RPMI8226 (cell line): ENCODE data around the gene ETNK1.
"Not testable (repeated sequence)": the region's sequence is repeated elsewhere in the genome, so short reads cannot be mapped to it uniquely, and the experiment has no call there.

Experiments used
- DNase-seq: peaks from one replicate; pipeline ENCODE4 v3.0.0-alpha.2; 2015

Gene ETNK1

GRCh38 chr12:22624870-22625761, at the start of gene ETNK1:
Gene ETNK1 (plus strand): TSS chr12:22625171. CDS start chr12:22625431, 260 bp downstream.
- DNase-seq: peak; percentile 90

GRCh38 chr12:22576065-22576464, 48.9 kb upstream of the ETNK1 start:
- no peak for DNase-seq

GRCh38 chr12:22576473-22576872, 48.5 kb upstream of the ETNK1 start:
- no peak for DNase-seq

- no peak for DNase-seq
Measured at GRCh38 chr12:22577667-22578066, 47.3 kb upstream of the ETNK1 start.

- no peak for DNase-seq
Measured at GRCh38 chr12:22578328-22578727, 46.6 kb upstream of the ETNK1 start.

GRCh38 chr12:22588817-22589216, 36.2 kb upstream of the ETNK1 start:
- no peak for DNase-seq

GRCh38 chr12:22593864-22594263, 31.1 kb upstream of the ETNK1 start:
- no peak for DNase-seq

GRCh38 chr12:22597539-22597938, 27.4 kb upstream of the ETNK1 start:
- not testable (repeated sequence) for DNase-seq

GRCh38 chr12:22598141-22598762, 26.7 kb upstream of the ETNK1 start:
- no peak for DNase-seq

GRCh38 chr12:22598763-22599161, 26.2 kb upstream of the ETNK1 start:
- DNase-seq: no peak

- DNase-seq: no peak
Measured at GRCh38 chr12:22600181-22600580, 24.8 kb upstream of the ETNK1 start.

GRCh38 chr12:22609501-22609900, 15.5 kb upstream of the ETNK1 start:
- DNase-seq: no peak

GRCh38 chr12:22610131-22610530, 14.8 kb upstream of the ETNK1 start:
- no peak for DNase-seq

- DNase-seq: not testable (repeated sequence)
Measured at GRCh38 chr12:22612822-22613221, 12.1 kb upstream of the ETNK1 start.

- no peak for DNase-seq
Measured at GRCh38 chr12:22615963-22616501, 8.9 kb upstream of the ETNK1 start.

- DNase-seq: no peak
Measured at GRCh38 chr12:22617630-22618029, 7.3 kb upstream of the ETNK1 start.

GRCh38 chr12:22624548-22624869, 462 bp upstream of the ETNK1 start:
- DNase-seq: no peak

- DNase-seq: peak; percentile 53
Measured at GRCh38 chr12:22625762-22626294, 857 bp downstream of the ETNK1 start.

- DNase-seq: peak; percentile 41
Measured at GRCh38 chr12:22626406-22626805, 1.4 kb downstream of the ETNK1 start.

GRCh38 chr12:22627371-22627770, 2.4 kb downstream of the ETNK1 start:
- DNase-seq: no peak

- no peak for DNase-seq
Measured at GRCh38 chr12:22628228-22628627, 3.3 kb downstream of the ETNK1 start.

GRCh38 chr12:22631863-22632463, 7.0 kb downstream of the ETNK1 start:
- peak; percentile 6 for DNase-seq

GRCh38 chr12:22634883-22635282, 9.9 kb downstream of the ETNK1 start:
- DNase-seq: no peak
